GM18861 (cell line): ENCODE measurements around the gene PRR33.

Source experiments
- ATAC-seq: cut with Tn5 transposase; IDR thresholded peaks from one replicate; pipeline ENCODE4 v1.9.1; 2021; ENCODE audit not compliant: unreplicated experiment

PRR33 gene

DNA sequence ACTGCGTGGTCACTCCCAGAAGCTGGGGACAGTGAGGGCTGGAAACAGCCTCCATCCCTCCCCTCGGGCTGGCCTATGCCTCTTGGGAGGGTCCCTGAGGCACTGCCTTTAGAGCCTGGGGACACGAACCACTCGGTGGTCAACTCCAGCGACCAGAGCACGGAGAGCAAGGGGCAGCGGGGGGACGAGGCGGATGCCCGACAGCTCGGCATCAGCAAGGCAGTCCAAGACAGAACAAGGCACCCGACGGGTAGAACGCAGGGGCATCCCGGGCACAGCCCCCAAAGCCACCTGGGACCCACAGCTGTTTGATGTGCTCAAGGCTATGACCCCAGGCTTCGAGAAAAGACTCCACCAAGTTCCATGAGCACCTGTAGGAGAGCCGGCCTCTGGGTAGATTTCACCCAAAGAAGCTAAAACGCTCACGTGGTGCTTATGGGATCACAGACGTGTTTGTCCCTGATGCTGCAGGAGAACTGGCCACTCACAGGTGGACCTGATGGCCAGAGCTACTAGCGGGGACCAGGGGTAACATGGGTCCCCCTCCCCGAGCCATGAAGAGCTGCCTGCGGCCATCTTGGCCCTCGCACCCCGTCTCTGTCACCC lies 39.3 kb downstream of the PRR33 start:
- ATAC-seq = peak; percentile 1

DNA sequence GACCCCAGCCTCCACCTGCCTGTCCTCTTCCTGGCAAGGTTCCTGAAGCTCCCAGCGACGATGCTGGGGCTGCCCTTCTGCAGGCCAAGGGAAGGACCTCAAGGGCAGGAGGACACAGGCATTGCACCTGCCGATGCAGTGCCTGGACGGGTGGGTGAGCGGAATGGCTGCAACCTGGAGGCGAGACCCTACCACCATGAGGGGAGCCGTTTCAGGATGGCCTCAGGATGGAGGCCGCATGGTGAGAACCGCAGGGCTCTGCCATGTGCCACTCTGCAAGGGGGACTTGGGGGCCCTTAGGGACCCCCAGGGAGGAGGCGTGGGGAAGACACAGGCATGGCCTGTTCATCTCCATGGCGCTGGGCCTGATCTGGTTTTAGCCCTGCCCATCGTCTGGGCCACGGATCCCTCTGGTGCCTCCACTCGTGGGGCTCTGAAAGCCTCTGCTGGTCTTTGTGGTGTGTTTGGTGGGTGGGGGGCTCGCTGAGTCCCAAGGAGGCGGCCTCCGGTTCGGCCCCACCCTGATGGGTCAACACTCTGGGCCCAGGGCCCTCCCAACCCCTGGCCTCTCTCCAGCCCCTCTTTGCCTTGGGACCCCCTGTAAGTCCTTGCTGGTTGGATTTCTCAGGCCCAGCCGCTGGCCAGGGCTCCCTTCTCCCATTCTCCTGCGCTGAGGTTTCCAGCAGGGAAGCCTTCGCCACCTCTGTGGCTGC lies 40.1 kb downstream of the PRR33 start:
- no peak for ATAC-seq

DNA sequence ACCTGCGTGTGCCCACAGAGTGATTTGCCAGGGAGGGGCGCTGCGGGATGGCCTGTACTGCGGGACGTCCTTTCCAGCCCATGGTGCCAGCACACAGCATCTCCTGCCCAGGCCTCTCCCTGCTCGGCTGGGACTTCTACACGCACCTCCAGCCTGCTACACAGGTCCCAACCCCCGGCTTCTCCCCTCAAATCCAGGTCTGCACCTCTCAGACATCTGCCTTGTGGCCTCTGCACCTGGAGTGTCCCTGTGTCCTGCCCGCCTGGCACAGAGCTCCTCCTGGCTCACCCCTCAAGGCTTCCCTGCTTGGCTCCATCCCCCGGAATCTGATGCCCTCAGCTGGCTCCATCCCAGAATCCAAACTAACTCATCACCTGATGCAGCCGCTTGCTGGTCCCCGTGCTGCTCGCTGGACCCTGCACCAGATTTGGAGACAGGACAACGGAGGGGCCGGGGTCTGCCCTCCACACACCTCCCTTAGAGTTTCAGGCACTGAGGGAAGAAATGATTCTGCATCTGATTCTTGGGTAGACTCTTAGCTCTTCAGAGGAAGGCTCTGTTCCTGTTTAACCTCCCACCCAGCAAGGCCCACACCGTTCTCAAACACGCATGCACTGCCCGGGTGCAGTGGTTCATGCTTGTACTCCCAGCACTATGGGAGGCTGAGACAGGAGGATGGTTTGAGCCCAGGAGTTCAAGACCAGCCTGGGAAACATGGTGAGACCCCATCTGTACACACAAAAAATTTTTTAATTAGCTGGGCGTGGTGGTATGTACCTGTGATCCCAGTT lies 42.9 kb downstream of the PRR33 start:
- no peak for ATAC-seq

DNA sequence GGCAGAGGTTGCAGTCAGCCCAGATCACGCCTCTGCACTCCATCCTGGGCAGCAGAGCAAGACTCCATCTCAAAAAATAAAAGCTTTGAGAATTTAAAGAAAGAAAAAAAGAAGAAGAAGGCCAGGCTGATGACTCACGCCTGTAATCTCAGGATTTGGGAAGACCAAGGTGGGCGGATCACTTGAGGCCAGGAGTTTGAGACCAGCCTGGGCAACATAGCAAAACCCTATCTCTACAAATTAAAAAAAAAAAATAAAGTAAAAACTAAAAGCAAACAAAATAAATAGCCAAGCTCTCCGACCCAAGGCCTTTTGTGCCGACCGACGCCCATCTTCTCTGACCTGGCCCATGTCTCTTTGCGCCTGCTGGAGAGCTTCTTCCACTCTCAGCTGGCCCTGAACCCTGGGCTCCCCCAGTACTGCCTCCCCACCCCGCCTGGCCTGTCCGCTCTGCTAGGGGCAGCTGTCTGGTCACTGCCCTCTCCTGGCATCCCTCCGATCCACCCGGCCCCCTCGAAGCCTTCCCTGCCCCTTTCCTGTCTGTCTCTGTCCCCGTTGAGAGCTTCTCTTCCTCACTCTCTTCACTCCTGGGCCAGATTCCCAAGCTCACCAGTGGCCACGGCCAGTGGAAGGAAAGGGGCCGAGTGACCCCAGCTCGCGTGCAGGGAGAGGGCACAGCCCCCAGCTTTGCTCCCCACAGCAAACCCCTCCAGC lies 43.6 kb downstream of the PRR33 start:
- ATAC-seq = no peak

DNA sequence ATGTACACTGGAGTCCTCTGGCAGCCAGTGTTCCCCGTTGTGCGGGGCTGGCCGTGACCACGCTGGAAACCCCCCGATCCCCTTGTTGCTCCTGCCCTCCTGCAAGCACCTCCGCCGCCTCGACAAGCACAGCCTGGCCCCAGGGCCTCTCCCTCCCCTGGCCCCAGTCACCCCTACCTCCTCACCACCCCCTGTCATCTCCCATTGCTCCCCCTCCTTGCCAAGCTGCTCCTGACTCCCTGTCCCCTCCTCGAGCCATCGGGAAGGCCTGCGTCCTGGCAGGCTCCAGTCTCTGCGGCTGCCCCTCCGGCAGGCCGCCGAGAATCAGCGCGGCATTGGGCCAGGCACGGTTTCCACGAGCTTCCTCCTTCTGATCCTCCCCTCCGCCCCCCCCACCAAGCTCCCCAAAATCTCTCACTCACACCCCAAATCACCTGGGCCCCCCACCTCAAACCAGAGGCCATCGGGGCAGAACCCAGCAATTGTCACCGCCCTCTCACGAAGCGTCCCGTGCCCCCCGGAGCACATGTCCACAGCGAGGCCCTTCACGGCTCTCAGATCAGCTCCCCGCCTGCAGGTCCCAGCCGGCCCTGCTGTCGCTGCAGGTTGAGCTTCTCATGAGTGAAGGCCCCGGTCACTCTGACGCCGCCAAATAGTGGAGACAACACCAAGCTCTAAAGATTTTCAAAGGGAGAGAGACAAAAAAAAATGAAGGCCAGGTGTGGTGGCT lies 44.5 kb downstream of the PRR33 start:
- no peak for ATAC-seq

GRCh38 chr11:1846453-1846932 lies 45.2 kb downstream of the PRR33 start:
- no peak for ATAC-seq

- ATAC-seq = no peak
Measured at GRCh38 chr11:1845561-1846452, 45.9 kb downstream of the PRR33 start.

DNA sequence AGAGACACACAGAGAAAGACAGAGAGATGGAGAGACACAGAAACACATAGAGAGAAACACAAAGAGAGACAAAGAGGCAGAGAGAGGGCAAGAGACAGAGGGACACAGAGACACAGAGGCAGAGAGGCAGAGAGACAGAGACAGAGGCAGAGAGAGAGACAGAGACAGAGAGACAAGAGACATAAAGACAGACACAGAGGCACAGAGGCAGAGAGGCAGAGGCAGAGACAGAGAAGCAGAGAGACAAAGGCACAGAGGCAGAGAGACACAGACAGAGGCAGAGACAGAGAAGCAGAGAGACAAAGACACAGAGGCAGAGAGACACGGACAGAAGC lies 46.6 kb downstream of the PRR33 start:
- no peak for ATAC-seq

DNA sequence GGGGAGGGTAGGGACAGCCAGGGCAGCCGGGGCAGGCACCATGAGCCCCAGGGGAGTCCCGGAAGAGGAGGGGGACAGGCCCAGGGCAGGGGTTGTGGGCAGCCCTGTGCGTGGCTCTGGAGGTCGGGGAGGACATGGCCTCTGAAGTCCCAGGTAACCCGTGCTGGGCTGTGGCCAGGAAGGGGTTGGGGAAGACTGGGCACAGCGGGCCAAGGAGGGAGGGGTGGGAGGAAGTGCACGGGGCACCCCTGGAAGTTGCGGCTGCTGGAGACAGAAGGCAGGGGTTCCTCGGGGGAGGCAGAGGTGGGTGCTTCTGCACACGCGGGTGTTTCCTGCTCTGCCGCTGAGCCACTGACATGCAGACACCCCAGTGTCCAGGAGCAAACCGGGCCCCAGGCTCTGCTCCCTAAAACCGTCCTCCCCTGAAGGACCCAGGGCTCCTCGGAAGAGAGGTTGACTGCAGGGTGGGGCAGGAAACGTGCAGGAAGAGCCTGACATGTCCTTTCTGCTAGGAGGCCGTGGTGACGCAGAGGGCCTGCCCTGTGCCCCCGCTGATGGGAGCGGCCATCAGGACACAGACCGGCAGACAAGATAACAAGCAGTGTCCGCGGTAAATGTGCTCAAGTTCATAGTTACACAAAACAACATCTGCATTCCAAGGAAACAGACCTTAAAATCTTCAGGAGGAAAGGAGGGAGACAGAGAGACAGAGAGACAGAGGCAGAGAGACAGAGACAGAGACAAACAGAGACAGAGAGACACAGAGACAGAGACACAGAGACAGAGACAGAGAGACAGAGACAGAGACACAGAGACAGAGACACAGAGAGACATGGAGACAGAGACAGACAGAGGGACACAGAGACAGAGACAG lies 47.2 kb downstream of the PRR33 start:
- ATAC-seq = no peak

- no peak for ATAC-seq
Measured at GRCh38 chr11:1843796-1844195, 47.9 kb downstream of the PRR33 start.

DNA sequence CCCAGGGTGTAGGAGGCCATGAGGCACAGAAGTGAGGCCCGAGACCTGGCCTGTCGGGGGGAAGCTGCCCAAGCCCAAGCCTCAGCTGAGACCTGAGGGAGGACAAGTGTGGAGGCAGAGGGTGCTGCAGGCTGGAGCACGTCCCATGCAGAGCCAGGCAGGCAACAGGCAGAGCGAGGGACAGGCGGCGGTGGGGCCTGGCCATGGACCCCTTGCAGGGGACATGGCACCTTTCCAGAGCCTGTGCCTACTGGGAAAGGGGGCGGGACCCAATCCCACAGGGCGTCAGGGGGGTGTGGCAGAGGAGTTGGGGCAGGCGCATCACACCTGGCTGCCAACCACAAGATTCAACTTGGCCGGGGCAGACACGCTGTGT lies 48.6 kb downstream of the PRR33 start:
- ATAC-seq = no peak

- ATAC-seq = no peak
Measured at GRCh38 chr11:1842149-1843097, 49.3 kb downstream of the PRR33 start.

DNA sequence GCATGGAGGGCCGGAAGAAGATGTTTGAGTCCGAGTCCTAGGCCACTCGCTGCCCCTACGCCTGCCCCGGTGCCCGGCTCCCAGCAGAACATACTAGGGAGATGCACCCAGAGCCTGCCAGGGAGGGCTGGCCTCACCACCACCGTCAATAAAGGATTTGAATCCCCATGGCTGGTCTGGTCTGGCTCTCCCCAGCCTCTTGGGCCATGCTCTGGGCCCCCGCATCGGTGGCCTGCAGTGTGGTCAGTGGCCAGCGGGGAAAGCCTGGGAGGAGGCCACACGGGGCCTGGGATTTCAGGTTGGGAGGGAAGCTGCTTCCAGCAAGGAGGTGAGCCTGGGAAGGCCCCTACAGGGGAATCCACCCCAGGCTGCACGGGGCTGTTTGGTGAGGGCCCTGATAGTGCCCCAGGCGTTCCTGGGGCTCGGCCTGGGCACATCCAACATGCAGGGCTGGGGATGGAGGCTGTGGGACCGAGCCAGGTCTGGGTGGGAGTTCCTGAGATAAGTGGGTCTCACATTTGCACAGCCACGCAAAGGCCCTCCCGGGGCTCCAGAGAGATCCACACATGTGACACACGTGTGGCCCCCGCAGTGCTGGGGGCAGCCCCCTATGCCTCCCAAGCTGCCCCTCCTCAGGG lies 50.1 kb downstream of the PRR33 start:
- no peak for ATAC-seq

GRCh38 chr11:1840780-1841480 lies 50.8 kb downstream of the PRR33 start:
- no peak for ATAC-seq

- peak; percentile 45 for ATAC-seq
Measured at GRCh38 chr11:1839924-1840779, 51.5 kb downstream of the PRR33 start.
